GM12872 (cell line): ENCODE data around the gene PLEK.

Experiments used
- CTCF ChIP-seq: IDR thresholded peaks from 3 replicates; pipeline ENCODE4 v1.5.1; 2011; ENCODE audit warnings: low read depth, mild to moderate bottlenecking, low read length, moderate library complexity; ENCODE audit not compliant: insufficient read depth

Gene PLEK

GRCh38 chr2:68365087-68365486 is at the start of gene PLEK:
Gene PLEK (plus strand): TSS chr2:68365282. CDS start chr2:68365352, 70 bp downstream.
- TF ChIP-seq CTCF: no peak

GRCh38 chr2:68316111-68316510 is 49.0 kb upstream of the PLEK start:
- no peak for TF ChIP-seq CTCF

GRCh38 chr2:68317971-68318913 is 46.8 kb upstream of the PLEK start:
- no peak for TF ChIP-seq CTCF

- no peak for TF ChIP-seq CTCF
These were observed 46.1 kb upstream of the PLEK start for GRCh38 chr2:68318914-68319397.

- TF ChIP-seq CTCF: no peak
These were observed 45.5 kb upstream of the PLEK start, which contains the start of gene CNRIP1 for GRCh38 chr2:68319398-68320117. Gene CNRIP1 (minus strand): TSS chr2:68319949. CDS start chr2:68319400, 549 bp downstream.

GRCh38 chr2:68320118-68320641 is 44.9 kb upstream of the PLEK start:
- no peak for TF ChIP-seq CTCF

GRCh38 chr2:68325056-68325455 is 40.0 kb upstream of the PLEK start:
- TF ChIP-seq CTCF: no peak
